ENCODE results near the gene PAIP2. TPM values are rescaled to one million over a fixed set of nuclear protein-coding genes. Genes with fewer than 3 reads are reported as not detected.

PAIP2 gene
- total RNA-seq, 2 donors from 2014 or later = 105 to 119 TPM

DNA sequence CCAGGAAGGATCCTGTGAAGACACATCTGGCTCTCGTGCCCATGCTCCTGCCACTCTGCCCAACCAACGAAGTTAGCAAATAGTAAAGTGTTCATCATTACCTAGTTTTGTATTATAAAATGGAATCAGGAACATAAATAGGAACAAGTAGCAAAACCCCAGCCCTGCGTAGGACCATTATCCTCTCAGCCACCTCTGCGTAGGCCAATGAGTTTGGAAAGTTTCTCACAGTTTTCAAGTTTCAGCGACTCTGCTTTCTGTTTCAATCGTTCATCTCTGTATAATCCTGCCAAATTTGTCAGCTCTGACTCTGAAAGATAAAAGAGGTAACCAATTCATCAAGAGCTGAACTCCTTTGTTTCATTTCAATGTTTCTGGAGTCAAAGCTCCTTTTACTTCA, 72.3 kb downstream of the PAIP2 start:
- DNase-seq (ENCODE audit: low spot score) = no peak
- Histone ChIP-seq H3K4me1 (replicated peaks) (no peaks in the 10 kb centered on the region), H3K27me3 (replicated peaks; ENCODE audit: insufficient read depth) (no peaks in the 10 kb centered on the region), H3K9me3 (no peaks in the 10 kb centered on the region), H3K27ac (peak overlapping the region in 1 of 2 donors; percentile 23), H3K4me3 (no peak overlapping the region), H3K36me3 (no peaks in the 10 kb centered on the region)
- 61% methylated on average over 6 of the region's 6 CpGs for WGBS
- TF ChIP-seq POLR2AphosphoS5 (IDR thresholded peaks at IDR 0.05) (no peak), POLR2A (IDR thresholded peaks at IDR 0.05) (no peak)
- TF ChIP-seq, protein P1, sequence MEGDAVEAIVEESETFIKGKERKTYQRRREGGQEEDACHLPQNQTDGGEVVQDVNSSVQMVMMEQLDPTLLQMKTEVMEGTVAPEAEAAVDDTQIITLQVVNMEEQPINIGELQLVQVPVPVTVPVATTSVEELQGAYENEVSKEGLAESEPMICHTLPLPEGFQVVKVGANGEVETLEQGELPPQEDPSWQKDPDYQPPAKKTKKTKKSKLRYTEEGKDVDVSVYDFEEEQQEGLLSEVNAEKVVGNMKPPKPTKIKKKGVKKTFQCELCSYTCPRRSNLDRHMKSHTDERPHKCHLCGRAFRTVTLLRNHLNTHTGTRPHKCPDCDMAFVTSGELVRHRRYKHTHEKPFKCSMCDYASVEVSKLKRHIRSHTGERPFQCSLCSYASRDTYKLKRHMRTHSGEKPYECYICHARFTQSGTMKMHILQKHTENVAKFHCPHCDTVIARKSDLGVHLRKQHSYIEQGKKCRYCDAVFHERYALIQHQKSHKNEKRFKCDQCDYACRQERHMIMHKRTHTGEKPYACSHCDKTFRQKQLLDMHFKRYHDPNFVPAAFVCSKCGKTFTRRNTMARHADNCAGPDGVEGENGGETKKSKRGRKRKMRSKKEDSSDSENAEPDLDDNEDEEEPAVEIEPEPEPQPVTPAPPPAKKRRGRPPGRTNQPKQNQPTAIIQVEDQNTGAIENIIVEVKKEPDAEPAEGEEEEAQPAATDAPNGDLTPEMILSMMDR (IDR thresholded peaks at IDR 0.05) = no peak
- intact Hi-C loops (cut with DNase I) = no loop called here

DNA sequence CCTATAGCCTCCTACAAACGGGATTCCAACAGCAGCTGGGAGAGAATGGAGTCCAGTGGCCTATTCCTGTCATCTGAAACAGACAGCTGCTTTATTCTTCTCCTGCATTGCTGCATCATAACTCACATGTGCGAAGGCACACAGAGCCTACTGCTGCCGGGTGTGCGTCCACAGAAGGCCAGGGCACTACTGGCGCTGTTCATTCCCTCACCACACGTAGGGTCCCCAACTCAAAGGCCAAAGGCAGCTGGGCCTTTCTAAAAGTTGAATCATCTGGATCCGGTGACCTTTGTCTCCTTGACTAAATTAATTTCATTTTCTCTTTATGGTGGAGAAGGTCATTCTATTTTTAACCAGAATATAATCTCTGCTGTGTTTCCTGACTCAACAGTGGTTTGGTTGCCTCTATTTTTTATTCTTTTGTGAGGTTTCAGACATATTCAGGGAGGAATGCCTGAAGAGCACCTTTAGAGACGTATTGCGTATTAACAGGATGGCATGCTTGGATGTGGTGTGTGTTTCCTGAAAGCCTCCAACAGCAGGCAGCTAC, 73.0 kb downstream of the PAIP2 start:
- Histone ChIP-seq H3K4me3 (no peak overlapping the region), H3K4me1 (replicated peaks) (no peaks in the 10 kb centered on the region)
- intact Hi-C loops (cut with DNase I) = no loop called here

DNA sequence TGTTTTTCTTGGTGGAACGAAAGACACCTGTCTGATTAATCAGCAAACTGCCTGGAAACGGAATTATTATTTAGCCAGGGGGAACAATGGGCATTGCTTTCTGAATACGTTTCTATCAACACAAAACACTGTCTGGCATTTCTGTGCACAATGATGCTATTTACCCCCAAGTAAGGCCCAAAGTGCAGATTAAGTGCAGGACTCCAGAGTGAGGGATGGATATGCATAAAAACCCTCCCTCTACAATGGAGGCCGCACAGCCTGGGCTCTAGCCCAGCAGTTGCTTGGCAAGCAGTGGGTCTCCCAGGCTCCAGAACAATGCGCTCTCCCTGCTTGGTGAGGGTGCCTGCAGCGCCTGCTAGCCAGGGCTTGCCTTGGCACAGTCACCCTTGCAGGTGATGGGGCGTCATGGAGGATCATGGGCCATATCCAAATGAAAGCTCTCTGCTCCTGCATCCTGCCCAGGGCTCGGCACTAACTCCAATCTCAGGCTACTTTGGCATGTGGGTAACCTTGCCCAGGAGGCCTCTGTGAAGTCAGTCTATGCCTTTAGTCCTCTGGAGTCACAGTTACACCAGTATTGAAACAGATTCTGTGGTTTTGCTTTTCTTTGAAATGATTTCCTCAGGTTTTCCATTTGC, 73.7 kb downstream of the PAIP2 start:
- 34% methylated on average over 8 of the region's 8 CpGs for WGBS
- intact Hi-C loops (cut with DNase I) = no loop called here
- TF ChIP-seq POLR2AphosphoS5 (IDR thresholded peaks at IDR 0.05) (peak; percentile 67), POLR2A (IDR thresholded peaks at IDR 0.05) (no peak)
- TF ChIP-seq, protein P1 (IDR thresholded peaks at IDR 0.05) = no peak
- no peaks in the 10 kb centered on the region for H3K9me3 ChIP-seq
- H3K27ac ChIP-seq = peak overlapping the region in 1 of 2 donors; percentile 23
- DNase-seq (ENCODE audit: low spot score) = peak; percentile 68
- H3K27me3 ChIP-seq (replicated peaks; ENCODE audit: insufficient read depth) = no peaks in the 10 kb centered on the region
- H3K36me3 ChIP-seq = no peaks in the 10 kb centered on the region
- no peaks in the 10 kb centered on the region for H3K4me1 ChIP-seq (replicated peaks)
- H3K4me3 ChIP-seq = no peak overlapping the region

More for the DNA sequence above, 73.0 kb downstream of the PAIP2 start:
- H3K27me3 ChIP-seq (replicated peaks; ENCODE audit: insufficient read depth) = no peaks in the 10 kb centered on the region
- H3K27ac ChIP-seq = peak overlapping the region in 1 of 2 donors; percentile 23
- DNase-seq (ENCODE audit: low spot score) = no peak
- 58% methylated on average over 9 of the region's 9 CpGs for WGBS
- no peaks in the 10 kb centered on the region for H3K9me3 ChIP-seq
- TF ChIP-seq, protein P1 (IDR thresholded peaks at IDR 0.05) = no peak
- TF ChIP-seq POLR2A (IDR thresholded peaks at IDR 0.05) = no peak
- no peak for TF ChIP-seq POLR2AphosphoS5 (IDR thresholded peaks at IDR 0.05)
- no peaks in the 10 kb centered on the region for H3K36me3 ChIP-seq

DNA sequence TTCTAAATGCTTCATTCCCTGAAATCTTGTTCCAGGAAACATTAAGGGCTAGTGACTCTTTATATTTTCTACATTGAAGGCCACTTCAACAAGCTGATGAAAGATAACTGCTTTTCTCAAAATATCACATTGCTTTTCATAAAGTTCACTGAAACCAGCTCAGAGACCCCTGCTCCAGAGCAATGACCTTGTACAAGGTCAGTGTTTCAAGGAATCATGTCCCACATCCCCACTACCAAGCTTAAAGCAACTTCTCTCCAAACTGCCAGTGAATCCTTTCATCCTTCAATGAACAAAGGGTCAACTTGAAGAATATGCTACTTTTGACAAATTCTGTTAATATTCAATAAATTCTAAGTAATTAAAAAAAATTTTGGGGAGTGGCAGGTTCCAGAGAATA, 74.2 kb downstream of the PAIP2 start:
- H3K4me1 ChIP-seq (replicated peaks) = no peaks in the 10 kb centered on the region
- TF ChIP-seq POLR2A (IDR thresholded peaks at IDR 0.05) = no peak
- TF ChIP-seq, protein P1 (IDR thresholded peaks at IDR 0.05) = no peak
- no peak for TF ChIP-seq POLR2AphosphoS5 (IDR thresholded peaks at IDR 0.05)
- no peak overlapping the region for H3K4me3 ChIP-seq
- H3K27me3 ChIP-seq (replicated peaks; ENCODE audit: insufficient read depth) = no peaks in the 10 kb centered on the region
- intact Hi-C loops (cut with DNase I) = no loop called here
- DNase-seq (ENCODE audit: low spot score) = no peak
- H3K27ac ChIP-seq = peak overlapping the region in 1 of 2 donors; percentile 23
- no peaks in the 10 kb centered on the region for H3K36me3 ChIP-seq
- H3K9me3 ChIP-seq = no peaks in the 10 kb centered on the region

DNA sequence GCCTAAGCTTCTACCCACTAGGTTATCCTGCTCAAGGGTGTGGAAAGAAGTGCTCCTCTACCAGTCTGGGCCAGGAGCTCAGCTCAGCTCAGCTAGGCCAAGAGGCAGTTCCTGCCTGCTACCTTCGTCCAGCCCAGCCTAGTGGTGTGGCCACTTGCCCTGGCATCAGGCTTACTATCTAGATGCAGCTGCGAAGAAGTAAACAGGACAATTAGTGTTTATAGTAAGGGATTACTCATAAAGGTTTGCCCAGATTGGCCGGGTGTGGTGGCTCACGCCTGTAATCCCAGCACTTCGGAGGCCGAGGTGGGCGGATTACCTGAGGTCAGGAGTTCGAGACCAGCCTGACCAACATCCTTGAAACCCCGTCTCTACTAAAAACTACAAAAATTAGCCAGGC, 75.0 kb downstream of the PAIP2 start:
- no peak for DNase-seq (ENCODE audit: low spot score)
- TF ChIP-seq POLR2AphosphoS5 (IDR thresholded peaks at IDR 0.05) (no peak), POLR2A (IDR thresholded peaks at IDR 0.05) (no peak)
- TF ChIP-seq, protein P1 (IDR thresholded peaks at IDR 0.05) = no peak
- Histone ChIP-seq H3K4me3 (no peak overlapping the region), H3K4me1 (replicated peaks) (no peaks in the 10 kb centered on the region), H3K36me3 (no peaks in the 10 kb centered on the region), H3K9me3 (no peaks in the 10 kb centered on the region), H3K27ac (peak overlapping the region in 1 of 2 donors; percentile 0), H3K27me3 (replicated peaks; ENCODE audit: insufficient read depth) (no peaks in the 10 kb centered on the region)
- WGBS = 71% methylated on average over 9 of the region's 9 CpGs
- intact Hi-C loops (cut with DNase I) = no loop called here

Measured in prostate gland (tissue), 2 donors.